NB4 (cell line): ENCODE measurements around the gene PRSS36.

Experiments used
- MYC ChIP-seq: IDR thresholded peaks from 2 replicates; pipeline ENCODE4 v1.6.1; 2011; ENCODE audit warnings: low read depth, low read length
- POLR2A ChIP-seq: IDR thresholded peaks from 2 replicates; pipeline ENCODE4 v1.6.1; 2011; ENCODE audit warnings: mild to moderate bottlenecking; ENCODE audit not compliant: insufficient read length; ENCODE audit errors: extremely low read depth
- TF ChIP-seq, protein P1 (sequence below): IDR thresholded peaks from one replicate; pipeline ENCODE4 v1.5.1; 2012; ENCODE audit warnings: low read depth, low read length
- TF ChIP-seq, protein P2 (sequence below): IDR thresholded peaks from 2 replicates; pipeline ENCODE4 v1.6.1; 2011; ENCODE audit warnings: low read depth, low read length

GRCh38 chr16:31177136-31177535 is 27.3 kb upstream of the PRSS36 start:
- TF ChIP-seq POLR2A (no peak), MYC (no peak)
- TF ChIP-seq, protein P1, sequence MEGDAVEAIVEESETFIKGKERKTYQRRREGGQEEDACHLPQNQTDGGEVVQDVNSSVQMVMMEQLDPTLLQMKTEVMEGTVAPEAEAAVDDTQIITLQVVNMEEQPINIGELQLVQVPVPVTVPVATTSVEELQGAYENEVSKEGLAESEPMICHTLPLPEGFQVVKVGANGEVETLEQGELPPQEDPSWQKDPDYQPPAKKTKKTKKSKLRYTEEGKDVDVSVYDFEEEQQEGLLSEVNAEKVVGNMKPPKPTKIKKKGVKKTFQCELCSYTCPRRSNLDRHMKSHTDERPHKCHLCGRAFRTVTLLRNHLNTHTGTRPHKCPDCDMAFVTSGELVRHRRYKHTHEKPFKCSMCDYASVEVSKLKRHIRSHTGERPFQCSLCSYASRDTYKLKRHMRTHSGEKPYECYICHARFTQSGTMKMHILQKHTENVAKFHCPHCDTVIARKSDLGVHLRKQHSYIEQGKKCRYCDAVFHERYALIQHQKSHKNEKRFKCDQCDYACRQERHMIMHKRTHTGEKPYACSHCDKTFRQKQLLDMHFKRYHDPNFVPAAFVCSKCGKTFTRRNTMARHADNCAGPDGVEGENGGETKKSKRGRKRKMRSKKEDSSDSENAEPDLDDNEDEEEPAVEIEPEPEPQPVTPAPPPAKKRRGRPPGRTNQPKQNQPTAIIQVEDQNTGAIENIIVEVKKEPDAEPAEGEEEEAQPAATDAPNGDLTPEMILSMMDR: no peak
- TF ChIP-seq, protein P2, sequence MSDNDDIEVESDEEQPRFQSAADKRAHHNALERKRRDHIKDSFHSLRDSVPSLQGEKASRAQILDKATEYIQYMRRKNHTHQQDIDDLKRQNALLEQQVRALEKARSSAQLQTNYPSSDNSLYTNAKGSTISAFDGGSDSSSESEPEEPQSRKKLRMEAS: no peak
